GM18867 (cell line): Measurements from ENCODE around the gene TPCN2.
"Not testable (repeated sequence)": the region's sequence is repeated elsewhere in the genome, so short reads cannot be mapped to it uniquely, and the experiment has no call there.

Experiments used
- ATAC-seq: cut with Tn5 transposase; IDR thresholded peaks from one replicate; pipeline ENCODE4 v1.9.1; 2021; ENCODE audit warnings: mild to moderate bottlenecking, moderate library complexity; ENCODE audit not compliant: unreplicated experiment

The TPCN2 gene

GRCh38 chr11:69048694-69049489 is at the start of gene TPCN2:
Gene TPCN2 (plus strand): TSS chr11:69048932. CDS start chr11:69048998, 66 bp downstream.
- ATAC-seq: peak; percentile 85

DNA sequence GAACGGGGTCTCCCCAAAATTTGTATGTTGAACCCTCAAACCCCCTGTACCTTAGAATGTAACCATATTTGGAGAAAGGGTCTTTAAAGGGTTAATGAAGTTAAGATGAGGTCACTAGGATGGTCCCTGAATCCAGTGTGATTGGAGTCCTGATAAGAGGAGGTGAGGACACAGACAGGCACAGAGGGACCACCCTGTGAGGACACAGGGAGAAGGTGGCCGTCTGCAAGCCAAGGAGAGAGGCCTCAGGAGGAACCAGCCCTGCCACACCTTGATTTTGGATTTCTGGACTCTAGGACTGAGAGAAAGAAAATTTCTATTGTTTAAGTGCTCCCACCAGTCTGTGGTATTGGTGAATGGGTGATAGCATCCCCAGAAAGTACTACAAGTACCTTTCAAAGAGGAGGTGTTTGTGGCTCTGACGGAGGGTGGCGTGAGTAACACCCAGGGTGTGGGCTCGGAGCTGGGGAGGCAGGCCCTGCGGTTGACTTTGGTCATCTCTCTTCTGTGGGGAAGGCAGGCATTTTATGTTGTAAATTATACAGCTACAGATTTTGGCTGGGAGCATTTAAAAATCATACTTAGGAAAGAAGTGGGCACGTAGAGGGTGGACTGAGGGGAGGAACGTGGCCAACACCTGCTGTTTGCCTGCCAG is 49.5 kb upstream of the TPCN2 start:
- no peak for ATAC-seq

GRCh38 chr11:68999748-69000355 is 48.9 kb upstream of the TPCN2 start:
- not testable (repeated sequence) for ATAC-seq

GRCh38 chr11:69000391-69000790 is 48.3 kb upstream of the TPCN2 start:
- ATAC-seq: no peak

DNA sequence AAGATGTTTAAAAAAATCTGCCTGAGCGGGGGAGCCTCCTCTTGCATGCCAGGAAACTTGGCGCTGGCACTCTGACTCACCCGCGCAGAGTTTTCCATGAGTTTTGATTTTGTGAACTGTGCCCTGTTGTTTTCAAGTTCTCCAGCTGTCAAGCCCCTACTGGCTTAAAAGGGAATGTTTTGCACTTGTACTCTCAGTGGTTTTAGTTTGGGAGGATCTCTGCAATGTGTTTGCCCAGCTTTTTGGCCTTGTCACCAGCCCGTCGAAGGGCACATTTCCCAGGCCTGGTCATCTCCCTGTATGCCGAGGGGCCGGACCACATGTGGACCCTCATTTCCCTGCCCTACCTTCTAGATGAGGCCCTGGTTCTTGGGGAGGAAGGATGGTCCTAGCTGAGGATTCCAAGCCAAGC is 47.9 kb upstream of the TPCN2 start:
- ATAC-seq: no peak

DNA sequence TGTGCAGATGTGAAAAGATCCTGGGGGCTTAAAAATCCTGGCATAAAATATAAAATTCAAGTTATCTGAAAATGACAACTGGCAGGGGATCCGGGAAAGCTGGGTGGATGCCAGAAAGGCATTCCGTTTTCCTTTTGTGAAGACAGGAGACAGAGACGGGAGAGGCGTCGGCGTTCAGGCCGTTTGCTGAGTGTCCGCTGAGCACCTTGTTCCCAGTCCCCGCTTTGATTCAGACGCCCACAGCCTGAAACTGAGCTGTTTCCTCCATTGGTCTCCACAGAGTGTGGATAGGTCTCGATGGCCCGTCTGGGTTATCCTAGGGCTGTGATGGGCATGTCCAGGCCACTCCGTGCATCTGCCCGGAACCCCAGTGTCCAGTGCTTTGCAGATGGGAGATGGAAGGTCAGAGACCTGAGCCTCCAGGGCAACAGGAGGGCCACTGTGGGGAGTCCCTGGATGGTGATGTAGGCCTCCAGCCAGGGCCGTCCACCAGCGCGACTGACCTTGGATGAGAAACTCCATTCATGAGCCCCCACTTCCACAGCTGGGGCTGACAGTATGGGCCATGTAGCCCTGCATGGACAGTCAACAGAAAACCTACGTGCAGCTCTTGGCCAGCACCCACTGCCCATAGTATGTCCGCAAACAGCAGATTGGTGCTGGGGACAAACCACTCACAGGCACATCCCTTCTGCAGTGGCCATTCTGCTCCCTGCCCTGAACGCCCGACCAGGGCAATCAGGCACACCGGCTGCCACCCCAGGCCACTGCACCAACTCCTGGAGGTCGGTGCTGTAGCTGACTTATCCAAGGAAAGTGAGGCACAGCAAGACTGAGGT is 47.3 kb upstream of the TPCN2 start:
- ATAC-seq: no peak

DNA sequence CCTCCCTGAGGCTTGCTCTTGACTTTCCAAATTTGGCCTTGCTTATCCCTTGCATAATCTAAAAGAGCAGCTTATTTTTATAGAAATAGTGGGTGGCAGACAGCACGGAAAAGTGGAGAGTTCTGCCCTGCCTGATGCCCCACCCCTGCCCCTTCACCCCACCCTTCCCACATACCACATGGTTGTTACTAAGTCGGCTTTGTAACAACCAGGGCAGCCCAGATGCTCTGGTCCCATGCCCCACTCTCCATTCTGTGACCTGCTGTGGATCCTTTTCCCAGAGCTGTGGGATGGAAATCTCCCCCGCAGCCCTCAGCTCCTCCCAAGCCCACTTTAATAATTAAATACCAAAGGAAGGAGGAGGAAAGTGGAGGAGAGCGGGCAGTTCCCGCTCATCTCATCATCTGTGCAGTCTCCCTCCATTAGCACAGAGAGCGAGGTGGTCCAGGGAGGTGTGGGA is 46.6 kb upstream of the TPCN2 start:
- no peak for ATAC-seq

- no peak for ATAC-seq
These were observed 46.0 kb upstream of the TPCN2 start for GRCh38 chr11:69002570-69003231.

GRCh38 chr11:69003301-69003865 is 45.3 kb upstream of the TPCN2 start:
- no peak for ATAC-seq

- no peak for ATAC-seq
These were observed 44.8 kb upstream of the TPCN2 start for GRCh38 chr11:69003866-69004367.

GRCh38 chr11:69004411-69005182 is 44.1 kb upstream of the TPCN2 start:
- no peak for ATAC-seq

DNA sequence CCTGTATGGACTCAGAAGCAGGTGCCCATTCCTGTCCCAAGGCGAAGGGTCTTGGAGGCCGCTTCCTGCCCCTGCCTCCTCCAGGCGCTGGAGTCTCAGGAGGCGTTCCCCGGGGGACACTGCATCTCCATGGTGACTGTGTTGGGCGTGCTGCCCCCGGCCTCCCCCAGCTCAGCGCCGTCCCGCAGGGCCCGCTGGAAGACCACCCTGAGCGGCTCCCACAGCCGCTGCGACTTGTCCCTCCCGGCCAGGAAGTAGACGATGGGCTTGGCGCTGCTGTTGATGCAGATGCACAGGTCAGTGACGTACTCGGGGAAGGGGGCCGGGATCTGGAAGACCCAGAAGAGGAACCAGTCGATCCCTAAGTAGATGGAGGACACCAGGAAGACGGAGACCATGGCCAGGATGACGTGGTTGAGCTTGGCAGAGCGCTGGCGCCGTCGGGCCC is 43.5 kb upstream of the TPCN2 start:
- ATAC-seq: no peak

- no peak for ATAC-seq
These were observed 42.9 kb upstream of the TPCN2 start for GRCh38 chr11:69005631-69006368.

DNA sequence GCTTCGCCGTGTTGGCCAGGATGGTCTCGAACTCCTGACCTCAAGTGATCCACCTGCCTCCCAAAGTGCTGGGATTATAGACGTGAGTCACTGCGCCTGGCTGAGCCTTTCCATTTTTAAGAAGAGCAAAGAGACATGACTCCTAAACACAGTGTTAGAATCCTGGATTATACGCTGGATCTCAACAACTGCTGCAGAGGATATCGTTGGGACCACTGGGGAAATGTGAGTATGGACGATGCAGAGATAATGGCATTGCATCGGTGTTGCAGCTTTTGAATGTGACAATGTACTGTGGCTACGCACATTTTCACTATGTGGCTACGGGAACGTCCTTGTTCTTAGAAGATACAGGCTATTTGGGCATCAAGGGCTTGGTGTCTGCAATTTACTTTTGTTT is 41.9 kb upstream of the TPCN2 start:
- no peak for ATAC-seq

DNA sequence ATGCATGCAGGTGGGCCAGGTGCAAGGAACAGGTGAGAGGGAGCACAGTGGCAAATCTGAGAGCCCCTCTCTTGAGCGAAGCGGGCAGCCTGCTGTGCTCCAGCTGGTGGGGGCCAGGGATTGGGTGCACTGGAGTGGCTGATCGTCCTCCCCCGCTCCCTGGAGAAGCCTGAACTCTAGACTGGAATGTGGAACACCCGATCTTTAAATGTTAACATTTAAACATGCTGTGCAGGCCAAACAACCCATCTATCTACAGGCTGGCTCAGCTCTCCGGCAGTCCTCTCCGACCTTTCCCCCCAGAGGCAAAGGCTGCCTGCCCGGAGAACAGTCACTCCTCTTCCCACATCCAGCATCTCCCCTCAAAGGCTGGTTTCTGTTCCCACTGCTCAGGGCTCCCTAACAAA is 40.8 kb upstream of the TPCN2 start:
- no peak for ATAC-seq

DNA sequence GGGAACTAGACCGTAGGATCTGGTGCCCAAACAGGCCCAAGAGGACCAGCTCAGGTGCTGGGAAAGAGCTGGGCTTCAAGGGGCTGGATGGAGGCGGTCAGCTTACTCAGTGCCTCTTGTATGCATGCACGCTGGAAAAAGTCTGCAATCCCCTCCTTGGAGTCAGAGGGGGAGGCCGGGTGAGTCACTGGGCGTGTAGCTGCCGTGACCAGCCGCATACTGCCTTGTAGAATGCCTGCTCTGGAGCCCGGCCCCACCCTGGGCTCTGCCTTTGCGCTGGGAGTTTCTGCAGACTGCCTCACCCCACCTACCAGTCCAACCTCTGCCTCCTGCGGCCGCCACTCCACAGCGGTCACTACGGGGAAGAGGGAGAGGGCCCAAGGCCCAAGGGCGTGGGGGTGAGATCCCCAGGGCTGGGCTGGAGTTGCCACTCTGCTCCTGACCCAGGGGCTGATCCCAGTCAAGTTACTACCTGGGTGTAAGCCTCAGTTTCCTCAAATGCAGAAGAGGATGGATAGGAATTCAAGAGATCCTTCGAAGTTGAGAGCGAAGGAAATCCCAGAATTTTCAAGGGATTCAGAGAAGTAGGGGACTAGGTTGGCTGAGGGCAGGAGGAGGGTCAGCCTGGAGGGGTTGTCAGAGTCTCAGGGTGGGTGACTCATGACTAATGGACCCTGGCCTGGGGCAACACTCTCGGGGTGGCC is 39.8 kb upstream of the TPCN2 start:
- ATAC-seq: no peak

DNA sequence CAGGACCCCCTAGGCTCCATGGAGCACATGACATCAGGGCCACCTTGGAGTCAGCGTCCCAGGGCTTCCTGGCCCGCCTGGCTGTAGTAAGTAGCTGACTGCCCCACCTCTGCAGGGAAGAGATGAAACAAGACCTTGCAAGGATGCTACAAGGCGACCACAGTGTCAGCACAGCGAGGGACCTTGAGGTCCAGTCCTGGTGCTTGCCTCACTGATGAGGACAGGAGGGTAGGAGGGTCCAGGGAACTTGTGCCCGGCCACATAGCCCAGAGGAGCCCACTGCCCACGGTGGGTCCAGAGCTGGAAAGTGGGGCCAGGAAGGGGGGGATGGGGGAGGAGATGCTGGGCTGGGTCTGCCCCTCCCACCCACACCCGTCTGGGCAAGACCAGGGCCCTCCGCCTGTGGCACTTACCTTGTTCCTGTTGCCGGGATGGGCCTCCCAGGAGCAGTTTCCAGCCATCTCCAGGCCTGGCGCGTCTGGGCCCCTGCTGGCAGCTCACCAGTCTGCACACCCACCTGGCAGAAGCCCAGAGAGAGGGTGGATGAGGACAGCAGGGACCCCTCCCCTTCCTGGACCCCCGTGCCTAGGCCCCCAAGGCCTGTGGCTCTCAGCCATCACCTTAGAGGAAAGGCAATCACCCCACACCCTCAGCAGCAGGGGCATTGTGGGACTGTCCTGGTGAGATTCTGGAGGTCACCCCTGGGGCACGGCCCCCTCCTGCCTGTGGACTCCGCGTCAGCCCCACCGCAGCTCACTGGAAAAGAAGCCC is 39.1 kb upstream of the TPCN2 start:
- no peak for ATAC-seq
